HEK293 (cell line): ENCODE measurements around the gene PRAF2.
A peak's percentile ranks its signal among the peaks of the same experiment; 100 is the strongest.

Experiments used
- ATF2 ChIP-seq: fragments of 450-650 bp; formaldehyde crosslinking; IDR thresholded peaks from 2 replicates; pipeline ENCODE4 v1.5.1; 2016; ENCODE audit warnings: missing biosample characterization, missing genetic modification characterization, low read depth
- HOXA7 ChIP-seq: sonication (generic); formaldehyde crosslinking; IDR thresholded peaks from 2 replicates; pipeline ENCODE4 v1.8.1; 2022; ENCODE audit warnings: missing genetic modification reagents, borderline replicate concordance
- MZF1 ChIP-seq: fragments of 450-650 bp; formaldehyde crosslinking; IDR thresholded peaks from 2 replicates; pipeline ENCODE4 v1.5.1; 2017; ENCODE audit warnings: missing biosample characterization, missing genetic modification characterization, borderline replicate concordance
- OVOL3 ChIP-seq: fragments of 450-650 bp; formaldehyde crosslinking; IDR thresholded peaks from 2 replicates; pipeline ENCODE4 v1.5.1; 2016; ENCODE audit warnings: missing biosample characterization, missing genetic modification characterization
- ZFP69B ChIP-seq: fragments of 450-650 bp; formaldehyde crosslinking; IDR thresholded peaks from 2 replicates; pipeline ENCODE4 v1.5.1; 2016; ENCODE audit warnings: missing biosample characterization, missing genetic modification characterization
- ZNF121 ChIP-seq: fragments of 450-650 bp; formaldehyde crosslinking; IDR thresholded peaks from 2 replicates; pipeline ENCODE4 v1.5.1; 2016; ENCODE audit warnings: missing biosample characterization, missing genetic modification characterization
- ZNF140 ChIP-seq: fragments of 450-650 bp; formaldehyde crosslinking; IDR thresholded peaks from 2 replicates; pipeline ENCODE4 v1.5.1; 2016; ENCODE audit warnings: missing biosample characterization, missing genetic modification characterization
- ZNF223 ChIP-seq: fragments of 450-650 bp; formaldehyde crosslinking; IDR thresholded peaks from 2 replicates; pipeline ENCODE4 v1.5.1; 2016; ENCODE audit warnings: missing biosample characterization, missing genetic modification characterization
- ZNF248 ChIP-seq: fragments of 450-650 bp; formaldehyde crosslinking; IDR thresholded peaks from 2 replicates; pipeline ENCODE4 v1.5.1; 2017; ENCODE audit warnings: missing biosample characterization, missing genetic modification characterization
- ZNF266 ChIP-seq: fragments of 450-650 bp; formaldehyde crosslinking; IDR thresholded peaks from 2 replicates; pipeline ENCODE4 v1.5.1; 2016; ENCODE audit warnings: missing biosample characterization, missing genetic modification characterization, low read depth
- ZNF292 ChIP-seq: fragments of 450-650 bp; formaldehyde crosslinking; IDR thresholded peaks from 2 replicates; pipeline ENCODE4 v1.5.1; 2016; ENCODE audit warnings: low read depth, missing biosample characterization, missing genetic modification characterization, borderline replicate concordance
- ZNF362 ChIP-seq: fragments of 450-650 bp; formaldehyde crosslinking; IDR thresholded peaks from 2 replicates; pipeline ENCODE4 v1.5.1; 2016; ENCODE audit warnings: missing biosample characterization, missing genetic modification characterization
- ZNF433 ChIP-seq: fragments of 450-650 bp; formaldehyde crosslinking; IDR thresholded peaks from 2 replicates; pipeline ENCODE4 v1.5.1; 2016; ENCODE audit warnings: missing biosample characterization, missing genetic modification characterization, low read depth
- ZNF510 ChIP-seq: fragments of 450-650 bp; formaldehyde crosslinking; IDR thresholded peaks from 2 replicates; pipeline ENCODE4 v1.5.1; 2018; ENCODE audit warnings: mild to moderate bottlenecking, missing genetic modification characterization, missing biosample characterization; ENCODE audit not compliant: insufficient replicate concordance
- ZNF518A ChIP-seq: fragments of 450-650 bp; formaldehyde crosslinking; conservative IDR thresholded peaks from 2 replicates; pipeline ENCODE4 v1.5.1; 2016; ENCODE audit warnings: low read depth, missing biosample characterization, missing genetic modification characterization
- ZNF677 ChIP-seq: fragments of 450-650 bp; IDR thresholded peaks from 2 replicates; pipeline ENCODE4 v1.5.0; 2018; ENCODE audit warnings: missing biosample characterization, mild to moderate bottlenecking, missing genetic modification characterization, moderate library complexity
- ZNF747 ChIP-seq: fragments of 450-650 bp; formaldehyde crosslinking; IDR thresholded peaks from 2 replicates; pipeline ENCODE4 v1.5.1; 2016; ENCODE audit warnings: missing biosample characterization, missing genetic modification characterization
- TF ChIP-seq, protein P1 (sequence below): fragments of 450-650 bp; formaldehyde crosslinking; IDR thresholded peaks from 2 replicates; pipeline ENCODE4 v1.5.1; 2016; ENCODE audit warnings: missing biosample characterization, missing genetic modification characterization, borderline replicate concordance
- TF ChIP-seq, protein P2 (sequence below): fragments of 450-650 bp; formaldehyde crosslinking; IDR thresholded peaks from 2 replicates; pipeline ENCODE4 v1.5.1; 2016; ENCODE audit warnings: missing biosample characterization, missing genetic modification characterization
- TF ChIP-seq, protein P3 (sequence below): fragments of 450-650 bp; formaldehyde crosslinking; IDR thresholded peaks from 2 replicates; pipeline ENCODE4 v1.5.1; 2016; ENCODE audit warnings: missing biosample characterization, missing genetic modification characterization

PRAF2 gene

GRCh38 chrX:49079489-49080428 lies 6.0 kb upstream of the PRAF2 start, which contains the start of gene WDR45 (continued):
- TF ChIP-seq ZNF266 (tag by site-specific recombination) (no peak), ZNF121 (tag by site-specific recombination) (no peak), OVOL3 (tag by site-specific recombination) (0 out of 2 replicates have a peak, but pooled peaks have one; percentile 57), ZNF433 (tag by site-specific recombination) (no peak), ZNF362 (no peak), ZNF292 (no peak), ATF2 (tag by site-specific recombination) (no peak), ZNF223 (no peak), ZNF140 (tag by site-specific recombination) (no peak), ZNF677 (no peak), ZNF747 (no peak), ZFP69B (tag by site-specific recombination) (peak; percentile 38; the same call in 1 of the 2 replicates), HOXA7 (CRISPR knock-in tag) (no peak), ZNF518A (peak; percentile 73), ZNF510 (tag by site-specific recombination) (no peak), MZF1 (tag by site-specific recombination) (no peak), ZNF248 (tag by site-specific recombination) (no peak)
- TF ChIP-seq, protein P1, sequence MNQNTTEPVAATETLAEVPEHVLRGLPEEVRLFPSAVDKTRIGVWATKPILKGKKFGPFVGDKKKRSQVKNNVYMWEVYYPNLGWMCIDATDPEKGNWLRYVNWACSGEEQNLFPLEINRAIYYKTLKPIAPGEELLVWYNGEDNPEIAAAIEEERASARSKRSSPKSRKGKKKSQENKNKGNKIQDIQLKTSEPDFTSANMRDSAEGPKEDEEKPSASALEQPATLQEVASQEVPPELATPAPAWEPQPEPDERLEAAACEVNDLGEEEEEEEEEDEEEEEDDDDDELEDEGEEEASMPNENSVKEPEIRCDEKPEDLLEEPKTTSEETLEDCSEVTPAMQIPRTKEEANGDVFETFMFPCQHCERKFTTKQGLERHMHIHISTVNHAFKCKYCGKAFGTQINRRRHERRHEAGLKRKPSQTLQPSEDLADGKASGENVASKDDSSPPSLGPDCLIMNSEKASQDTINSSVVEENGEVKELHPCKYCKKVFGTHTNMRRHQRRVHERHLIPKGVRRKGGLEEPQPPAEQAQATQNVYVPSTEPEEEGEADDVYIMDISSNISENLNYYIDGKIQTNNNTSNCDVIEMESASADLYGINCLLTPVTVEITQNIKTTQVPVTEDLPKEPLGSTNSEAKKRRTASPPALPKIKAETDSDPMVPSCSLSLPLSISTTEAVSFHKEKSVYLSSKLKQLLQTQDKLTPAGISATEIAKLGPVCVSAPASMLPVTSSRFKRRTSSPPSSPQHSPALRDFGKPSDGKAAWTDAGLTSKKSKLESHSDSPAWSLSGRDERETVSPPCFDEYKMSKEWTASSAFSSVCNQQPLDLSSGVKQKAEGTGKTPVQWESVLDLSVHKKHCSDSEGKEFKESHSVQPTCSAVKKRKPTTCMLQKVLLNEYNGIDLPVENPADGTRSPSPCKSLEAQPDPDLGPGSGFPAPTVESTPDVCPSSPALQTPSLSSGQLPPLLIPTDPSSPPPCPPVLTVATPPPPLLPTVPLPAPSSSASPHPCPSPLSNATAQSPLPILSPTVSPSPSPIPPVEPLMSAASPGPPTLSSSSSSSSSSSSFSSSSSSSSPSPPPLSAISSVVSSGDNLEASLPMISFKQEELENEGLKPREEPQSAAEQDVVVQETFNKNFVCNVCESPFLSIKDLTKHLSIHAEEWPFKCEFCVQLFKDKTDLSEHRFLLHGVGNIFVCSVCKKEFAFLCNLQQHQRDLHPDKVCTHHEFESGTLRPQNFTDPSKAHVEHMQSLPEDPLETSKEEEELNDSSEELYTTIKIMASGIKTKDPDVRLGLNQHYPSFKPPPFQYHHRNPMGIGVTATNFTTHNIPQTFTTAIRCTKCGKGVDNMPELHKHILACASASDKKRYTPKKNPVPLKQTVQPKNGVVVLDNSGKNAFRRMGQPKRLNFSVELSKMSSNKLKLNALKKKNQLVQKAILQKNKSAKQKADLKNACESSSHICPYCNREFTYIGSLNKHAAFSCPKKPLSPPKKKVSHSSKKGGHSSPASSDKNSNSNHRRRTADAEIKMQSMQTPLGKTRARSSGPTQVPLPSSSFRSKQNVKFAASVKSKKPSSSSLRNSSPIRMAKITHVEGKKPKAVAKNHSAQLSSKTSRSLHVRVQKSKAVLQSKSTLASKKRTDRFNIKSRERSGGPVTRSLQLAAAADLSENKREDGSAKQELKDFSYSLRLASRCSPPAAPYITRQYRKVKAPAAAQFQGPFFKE = no peak
- TF ChIP-seq, protein P2, sequence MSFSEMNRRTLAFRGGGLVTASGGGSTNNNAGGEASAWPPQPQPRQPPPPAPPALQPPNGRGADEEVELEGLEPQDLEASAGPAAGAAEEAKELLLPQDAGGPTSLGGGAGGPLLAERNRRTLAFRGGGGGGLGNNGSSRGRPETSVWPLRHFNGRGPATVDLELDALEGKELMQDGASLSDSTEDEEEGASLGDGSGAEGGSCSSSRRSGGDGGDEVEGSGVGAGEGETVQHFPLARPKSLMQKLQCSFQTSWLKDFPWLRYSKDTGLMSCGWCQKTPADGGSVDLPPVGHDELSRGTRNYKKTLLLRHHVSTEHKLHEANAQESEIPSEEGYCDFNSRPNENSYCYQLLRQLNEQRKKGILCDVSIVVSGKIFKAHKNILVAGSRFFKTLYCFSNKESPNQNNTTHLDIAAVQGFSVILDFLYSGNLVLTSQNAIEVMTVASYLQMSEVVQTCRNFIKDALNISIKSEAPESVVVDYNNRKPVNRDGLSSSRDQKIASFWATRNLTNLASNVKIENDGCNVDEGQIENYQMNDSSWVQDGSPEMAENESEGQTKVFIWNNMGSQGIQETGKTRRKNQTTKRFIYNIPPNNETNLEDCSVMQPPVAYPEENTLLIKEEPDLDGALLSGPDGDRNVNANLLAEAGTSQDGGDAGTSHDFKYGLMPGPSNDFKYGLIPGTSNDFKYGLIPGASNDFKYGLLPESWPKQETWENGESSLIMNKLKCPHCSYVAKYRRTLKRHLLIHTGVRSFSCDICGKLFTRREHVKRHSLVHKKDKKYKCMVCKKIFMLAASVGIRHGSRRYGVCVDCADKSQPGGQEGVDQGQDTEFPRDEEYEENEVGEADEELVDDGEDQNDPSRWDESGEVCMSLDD (tag by site-specific recombination) = peak; percentile 84
- TF ChIP-seq, protein P3, sequence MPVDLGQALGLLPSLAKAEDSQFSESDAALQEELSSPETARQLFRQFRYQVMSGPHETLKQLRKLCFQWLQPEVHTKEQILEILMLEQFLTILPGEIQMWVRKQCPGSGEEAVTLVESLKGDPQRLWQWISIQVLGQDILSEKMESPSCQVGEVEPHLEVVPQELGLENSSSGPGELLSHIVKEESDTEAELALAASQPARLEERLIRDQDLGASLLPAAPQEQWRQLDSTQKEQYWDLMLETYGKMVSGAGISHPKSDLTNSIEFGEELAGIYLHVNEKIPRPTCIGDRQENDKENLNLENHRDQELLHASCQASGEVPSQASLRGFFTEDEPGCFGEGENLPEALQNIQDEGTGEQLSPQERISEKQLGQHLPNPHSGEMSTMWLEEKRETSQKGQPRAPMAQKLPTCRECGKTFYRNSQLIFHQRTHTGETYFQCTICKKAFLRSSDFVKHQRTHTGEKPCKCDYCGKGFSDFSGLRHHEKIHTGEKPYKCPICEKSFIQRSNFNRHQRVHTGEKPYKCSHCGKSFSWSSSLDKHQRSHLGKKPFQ (tag by site-specific recombination) = no peak
